Measurements from ENCODE around the gene CD160.
"Not testable (repeated sequence)": the region's sequence is repeated elsewhere in the genome, so short reads cannot be mapped to it uniquely, and the experiment has no call there.

The CD160 gene

GRCh38 chr1:145760395-145760949 lies 41.2 kb downstream of the CD160 start:
- not testable (repeated sequence) for DNase-seq

GRCh38 chr1:145761498-145761897 lies 42.2 kb downstream of the CD160 start:
- DNase-seq = not testable (repeated sequence)

- DNase-seq = not testable (repeated sequence)
These were observed 42.7 kb downstream of the CD160 start for GRCh38 chr1:145762001-145762400.

- DNase-seq = not testable (repeated sequence)
These were observed 45.1 kb downstream of the CD160 start for GRCh38 chr1:145764231-145764940.

GRCh38 chr1:145765127-145765526 lies 45.8 kb downstream of the CD160 start:
- not testable (repeated sequence) for DNase-seq

GRCh38 chr1:145765585-145766360 lies 46.5 kb downstream of the CD160 start:
- not testable (repeated sequence) for DNase-seq

GRCh38 chr1:145766926-145767325 lies 47.6 kb downstream of the CD160 start:
- not testable (repeated sequence) for DNase-seq

- DNase-seq = not testable (repeated sequence)
These were observed 48.7 kb downstream of the CD160 start for GRCh38 chr1:145768004-145768403.

- no peak for DNase-seq
These were observed 51.8 kb downstream of the CD160 start for GRCh38 chr1:145771056-145771455.

- DNase-seq = no peak
These were observed 54.1 kb downstream of the CD160 start for GRCh38 chr1:145773423-145773822.

- DNase-seq = no peak
These were observed 58.3 kb downstream of the CD160 start for GRCh38 chr1:145777357-145778145.

- no peak for DNase-seq
These were observed 58.8 kb downstream of the CD160 start for GRCh38 chr1:145778146-145778540.

- DNase-seq = peak; percentile 94
These were observed 63.2 kb downstream of the CD160 start for GRCh38 chr1:145782272-145783099.

GRCh38 chr1:145784409-145784808 lies 65.1 kb downstream of the CD160 start:
- DNase-seq = no peak

GRCh38 chr1:145785547-145785946 lies 66.2 kb downstream of the CD160 start:
- DNase-seq = no peak

GRCh38 chr1:145786271-145786670 lies 67.0 kb downstream of the CD160 start:
- no peak for DNase-seq

GRCh38 chr1:145788580-145788979 lies 69.3 kb downstream of the CD160 start:
- DNase-seq = no peak
